Brain microvascular endothelial cell (primary cell): ENCODE measurements around the gene GPR137.

Experiments used
- DNase-seq: peaks from one replicate; pipeline ENCODE4 v3.0.0-alpha.2; 2020
- H3K27ac ChIP-seq: fragments of 250-450 bp; sonication (Bioruptor Pico); 2 replicates; pipeline ENCODE4 v1.5.1; 2020; ENCODE audit warnings: mild to moderate bottlenecking, moderate library complexity
- H3K27me3 ChIP-seq: fragments of 250-450 bp; sonication (Bioruptor Pico); replicated peaks from 2 replicates; pipeline ENCODE4 v1.5.1; 2020; ENCODE audit warnings: mild to moderate bottlenecking
- H3K36me3 ChIP-seq: fragments of 250-450 bp; sonication (Bioruptor Pico); replicated peaks from 2 replicates; pipeline ENCODE4 v1.5.1; 2020; ENCODE audit warnings: mild to moderate bottlenecking
- H3K4me3 ChIP-seq: 2 replicates; pipeline ENCODE4 v1.5.1; 2011; ENCODE audit warnings: low read depth, mild to moderate bottlenecking, control low read depth, low read length, moderate library complexity
- in situ Hi-C: cut with HindIII; loops from 2 replicates; pipeline ENCODE4 v1.10.0; 2017; ENCODE audit warnings: low sequenced_read_pairs, low pct_ligation_motif_present
- TF ChIP-seq, protein P1 (sequence below): IDR thresholded peaks from 2 replicates; pipeline ENCODE4 v1.5.1; 2011; ENCODE audit warnings: low read depth, mild to moderate bottlenecking, moderate library complexity, low read length, control low read depth, inconsistent platforms; ENCODE audit errors: missing control alignments

The GPR137 gene

DNA sequence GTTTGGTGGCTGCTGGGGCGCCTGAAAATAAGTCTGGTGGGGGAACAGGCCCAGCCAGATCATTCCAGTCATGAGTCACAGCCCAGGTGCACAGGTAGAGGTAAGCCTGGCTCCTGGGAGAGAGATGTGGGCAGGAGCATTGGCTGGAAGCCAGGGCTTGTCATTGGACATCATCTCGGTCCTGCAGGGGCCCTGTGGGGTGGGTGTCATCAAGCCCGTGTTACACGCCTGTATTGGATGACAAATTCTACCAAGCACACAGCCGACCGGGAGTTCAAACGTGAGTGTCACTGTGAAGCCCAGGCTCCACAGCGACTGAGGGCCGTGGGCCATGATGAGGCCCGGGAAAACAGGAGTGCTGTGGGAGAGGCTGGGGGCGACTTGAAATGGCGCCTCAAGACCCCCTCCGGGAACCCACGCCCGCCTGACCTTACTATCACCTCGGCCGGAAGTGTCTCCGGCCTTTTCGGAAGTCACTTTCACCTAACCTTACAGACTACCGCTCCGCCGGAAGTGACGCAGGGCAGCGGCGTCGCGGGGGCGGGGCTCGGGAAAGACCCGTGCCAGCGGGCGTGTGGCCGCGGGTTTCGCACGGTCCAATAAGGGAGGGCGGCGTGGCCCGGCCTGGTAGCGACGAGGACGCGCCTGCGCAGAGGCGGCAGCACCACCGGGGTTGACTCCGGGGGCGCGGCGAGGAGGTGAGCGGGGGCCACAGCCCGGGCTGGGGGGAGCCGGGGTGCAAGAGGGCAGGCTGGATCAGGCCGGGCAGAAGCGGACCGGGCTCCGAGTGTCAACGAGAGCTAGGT lies 45.0 kb upstream of the GPR137 start, which contains the start of gene FKBP2:
Gene FKBP2, plus strand, starts transcription at position 661 of the 806 bp plus-strand sequence. CDS start 1,293 bp downstream, outside the sequence.
- no peaks in the 10 kb centered on the region for H3K27me3 ChIP-seq
- H3K27ac ChIP-seq: peak within 1 kb of the TSS; percentile 97
- TF ChIP-seq, protein P1, sequence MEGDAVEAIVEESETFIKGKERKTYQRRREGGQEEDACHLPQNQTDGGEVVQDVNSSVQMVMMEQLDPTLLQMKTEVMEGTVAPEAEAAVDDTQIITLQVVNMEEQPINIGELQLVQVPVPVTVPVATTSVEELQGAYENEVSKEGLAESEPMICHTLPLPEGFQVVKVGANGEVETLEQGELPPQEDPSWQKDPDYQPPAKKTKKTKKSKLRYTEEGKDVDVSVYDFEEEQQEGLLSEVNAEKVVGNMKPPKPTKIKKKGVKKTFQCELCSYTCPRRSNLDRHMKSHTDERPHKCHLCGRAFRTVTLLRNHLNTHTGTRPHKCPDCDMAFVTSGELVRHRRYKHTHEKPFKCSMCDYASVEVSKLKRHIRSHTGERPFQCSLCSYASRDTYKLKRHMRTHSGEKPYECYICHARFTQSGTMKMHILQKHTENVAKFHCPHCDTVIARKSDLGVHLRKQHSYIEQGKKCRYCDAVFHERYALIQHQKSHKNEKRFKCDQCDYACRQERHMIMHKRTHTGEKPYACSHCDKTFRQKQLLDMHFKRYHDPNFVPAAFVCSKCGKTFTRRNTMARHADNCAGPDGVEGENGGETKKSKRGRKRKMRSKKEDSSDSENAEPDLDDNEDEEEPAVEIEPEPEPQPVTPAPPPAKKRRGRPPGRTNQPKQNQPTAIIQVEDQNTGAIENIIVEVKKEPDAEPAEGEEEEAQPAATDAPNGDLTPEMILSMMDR: no peak
- peak; percentile 94 for DNase-seq
- peak within 1 kb of the TSS; percentile 81 for H3K4me3 ChIP-seq
- in situ Hi-C loops: no loop called here
- H3K36me3 ChIP-seq: peaks cover 18% of the 10 kb centered on the region

DNA sequence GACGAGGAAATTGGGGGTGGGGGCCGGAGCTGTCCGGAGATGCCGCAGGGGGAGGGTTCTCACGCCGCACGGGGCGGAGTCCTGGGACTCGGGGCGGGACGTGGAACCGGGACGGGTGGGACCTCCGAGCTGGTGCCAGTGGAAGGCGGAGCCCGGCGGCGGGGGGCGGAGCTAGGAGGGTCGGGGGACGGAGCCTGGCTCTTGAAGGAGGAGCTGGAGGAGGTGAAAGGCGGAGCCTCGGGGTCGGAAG lies 44.5 kb upstream of the GPR137 start:
- TF ChIP-seq, protein P1: no peak
- peak; percentile 99 for DNase-seq
- peak overlapping the region; percentile 72 for H3K4me3 ChIP-seq
- H3K36me3 ChIP-seq: peaks cover 18% of the 10 kb centered on the region
- H3K27me3 ChIP-seq: no peaks in the 10 kb centered on the region
- H3K27ac ChIP-seq: peak overlapping the region; percentile 97
- in situ Hi-C loops: no loop called here

GRCh38 chr11:64241491-64242374 lies 43.9 kb upstream of the GPR137 start:
- Histone ChIP-seq H3K36me3 (peaks cover 18% of the 10 kb centered on the region), H3K27me3 (no peaks in the 10 kb centered on the region), H3K27ac (peak overlapping the region; percentile 47), H3K4me3 (peak overlapping the region; percentile 81)
- DNase-seq: no peak
- in situ Hi-C loops: no loop called here
- TF ChIP-seq, protein P1: no peak

GRCh38 chr11:64243236-64243854 lies 42.3 kb upstream of the GPR137 start:
- TF ChIP-seq, protein P1: no peak
- peaks cover 13% of the 10 kb centered on the region for H3K36me3 ChIP-seq
- no peaks in the 10 kb centered on the region for H3K27me3 ChIP-seq
- no peak for DNase-seq
- in situ Hi-C loops: no loop called here
- H3K4me3 ChIP-seq: peak overlapping the region; percentile 5
- no peak overlapping the region for H3K27ac ChIP-seq

- DNase-seq: no peak
- peaks cover 11% of the 10 kb centered on the region for H3K36me3 ChIP-seq
- H3K27me3 ChIP-seq: no peaks in the 10 kb centered on the region
- H3K27ac ChIP-seq: no peak overlapping the region
- no peak overlapping the region for H3K4me3 ChIP-seq
- in situ Hi-C loops: no loop called here
- TF ChIP-seq, protein P1: no peak
Measured at GRCh38 chr11:64244107-64244506, 41.5 kb upstream of the GPR137 start.
